H1 (cell line): Measurements from ENCODE around the gene TSC22D1.

Source experiments
- CEBPB ChIP-seq: IDR thresholded peaks from 2 replicates; pipeline ENCODE4 v1.6.1; 2012; ENCODE audit warnings: low read depth, low read length
- CTCF ChIP-seq, 3 experiments: IDR thresholded peaks; 1 replicate in 2 of 3; 2 replicates in 1 of 3; pipeline versions ENCODE4 v1.5.1 to v1.6.1; 2011; ENCODE audit warnings: low read length in 3 of 3, mild to moderate bottlenecking in 3 of 3, inconsistent platforms in 2 of 3, low read depth in 1 of 3, moderate library complexity in 1 of 3; ENCODE audit not compliant: insufficient read depth in 1 of 3; ENCODE audit errors: control extremely low read depth in 1 of 3
- KDM4A ChIP-seq: IDR thresholded peaks from one replicate; pipeline ENCODE4 v1.7.1; 2012; ENCODE audit warnings: low read depth, mild to moderate bottlenecking, moderate library complexity, low read length, inconsistent platforms; ENCODE audit not compliant: severe bottlenecking
- POLR2A ChIP-seq, 2 experiments: IDR thresholded peaks; 1 replicate in 1 of 2; 2 replicates in 1 of 2; pipeline ENCODE4 v1.6.1; 2011; ENCODE audit warnings: low read depth in 2 of 2, low read length in 2 of 2, mild to moderate bottlenecking in 2 of 2; ENCODE audit errors: control extremely low read depth in 1 of 2
- POLR2AphosphoS5 ChIP-seq: IDR thresholded peaks from 2 replicates; pipeline ENCODE4 v1.6.1; 2011; ENCODE audit warnings: low read depth, low read length
- TAF1 ChIP-seq: IDR thresholded peaks from 2 replicates; pipeline ENCODE4 v1.6.1; 2011; ENCODE audit warnings: mild to moderate bottlenecking, low read depth, low read length
- TEAD4 ChIP-seq: IDR thresholded peaks from 2 replicates; pipeline ENCODE4 v1.6.1; 2012; ENCODE audit warnings: low read depth, low read length, inconsistent platforms, mixed read lengths

GRCh38 chr13:44459674-44460073, 116.5 kb downstream of the TSC22D1 start:
- TF ChIP-seq POLR2A (IDR thresholded peaks at IDR 0.05; ENCODE audit: control extremely low read depth in 1 of 2, low read depth in 2 of 2, low read length in 2 of 2) (no peak), CEBPB (no peak), CTCF (IDR thresholded peaks at IDR 0.05; ENCODE audit: control extremely low read depth in 1 of 3, insufficient read depth in 1 of 3, low read depth in 1 of 3, low read length in 3 of 3) (no peak), TAF1 (no peak), KDM4A (no peak), TEAD4 (no peak), POLR2AphosphoS5 (no peak)
